ENCODE results near the gene EPHA1.

The EPHA1 gene

GRCh38 chr7:143384661-143385631 lies 23.7 kb downstream of the EPHA1 start:
- H3K27ac ChIP-seq = no peak overlapping the region

GRCh38 chr7:143384148-143384547 lies 24.5 kb downstream of the EPHA1 start:
- H3K27ac ChIP-seq = no peak overlapping the region
- no peak for DNase-seq (ENCODE audit: low read depth, low spot score)
- peaks cover 6% of the 10 kb centered on the region; the same call in 1 of the 2 replicates for H3K36me3 ChIP-seq (ENCODE audit: insufficient read depth, low read length)
- no peaks in the 10 kb centered on the region for H3K9me3 ChIP-seq (ENCODE audit: low read depth, low read length)
- no peak overlapping the region for H3K4me3 ChIP-seq
- H3K9ac ChIP-seq (ENCODE audit: insufficient read length) = no peak overlapping the region
- TF ChIP-seq POLR2AphosphoS5 (IDR thresholded peaks at IDR 0.05; ENCODE audit: borderline replicate concordance, low read depth, low read length) (no peak), FOXP2 (optimal IDR thresholded peaks at IDR 0.05; ENCODE audit: control extremely low read depth, extremely low read length, insufficient read depth) (no peak), EZH2 (IDR thresholded peaks at IDR 0.05) (no peak)

More at GRCh38 chr7:143384661-143385631, 23.7 kb downstream of the EPHA1 start:
- Histone ChIP-seq H3K9ac (ENCODE audit: insufficient read length) (no peak overlapping the region), H3K4me3 (no peak overlapping the region), H3K36me3 (ENCODE audit: insufficient read depth, low read length) (peaks cover 8% of the 10 kb centered on the region; the same call in 1 of the 2 replicates), H3K9me3 (ENCODE audit: low read depth, low read length) (no peaks in the 10 kb centered on the region)
- DNase-seq (ENCODE audit: low read depth, low spot score) = no peak
- TF ChIP-seq FOXP2 (optimal IDR thresholded peaks at IDR 0.05; ENCODE audit: control extremely low read depth, extremely low read length, insufficient read depth) (no peak), POLR2AphosphoS5 (IDR thresholded peaks at IDR 0.05; ENCODE audit: borderline replicate concordance, low read depth, low read length) (no peak), EZH2 (IDR thresholded peaks at IDR 0.05) (no peak)

- Histone ChIP-seq H3K4me3 (no peak overlapping the region), H3K9ac (ENCODE audit: insufficient read length) (no peak overlapping the region), H3K36me3 (ENCODE audit: insufficient read depth, low read length) (peaks cover under 1% of the 10 kb centered on the region; the same call in 1 of the 2 replicates), H3K9me3 (ENCODE audit: low read depth, low read length) (no peaks in the 10 kb centered on the region), H3K27ac (no peak overlapping the region)
- TF ChIP-seq EZH2 (IDR thresholded peaks at IDR 0.05) (no peak), FOXP2 (optimal IDR thresholded peaks at IDR 0.05; ENCODE audit: control extremely low read depth, extremely low read length, insufficient read depth) (no peak), POLR2AphosphoS5 (IDR thresholded peaks at IDR 0.05; ENCODE audit: borderline replicate concordance, low read depth, low read length) (no peak)
- no peak for DNase-seq (ENCODE audit: low read depth, low spot score)
Observed at GRCh38 chr7:143383642-143383957, 25.1 kb downstream of the EPHA1 start.

- Histone ChIP-seq H3K36me3 (ENCODE audit: insufficient read depth, low read length) (no peaks in the 10 kb centered on the region; the same call in 1 of the 2 replicates), H3K27ac (no peak overlapping the region), H3K9ac (ENCODE audit: insufficient read length) (no peak overlapping the region), H3K4me3 (no peak overlapping the region), H3K9me3 (ENCODE audit: low read depth, low read length) (no peaks in the 10 kb centered on the region)
- no peak for TF ChIP-seq POLR2AphosphoS5 (IDR thresholded peaks at IDR 0.05; ENCODE audit: borderline replicate concordance, low read depth, low read length)
- TF ChIP-seq FOXP2 (optimal IDR thresholded peaks at IDR 0.05; ENCODE audit: control extremely low read depth, extremely low read length, insufficient read depth) = no peak
- no peak for TF ChIP-seq EZH2 (IDR thresholded peaks at IDR 0.05)
- DNase-seq (ENCODE audit: low read depth, low spot score) = no peak
Observed at GRCh38 chr7:143382791-143383641, 25.6 kb downstream of the EPHA1 start.

- DNase-seq (ENCODE audit: low read depth, low spot score) = no peak
- no peak for TF ChIP-seq POLR2AphosphoS5 (IDR thresholded peaks at IDR 0.05; ENCODE audit: borderline replicate concordance, low read depth, low read length)
- no peak for TF ChIP-seq EZH2 (IDR thresholded peaks at IDR 0.05)
- no peak for TF ChIP-seq FOXP2 (optimal IDR thresholded peaks at IDR 0.05; ENCODE audit: control extremely low read depth, extremely low read length, insufficient read depth)
- no peaks in the 10 kb centered on the region; the same call in 1 of the 2 replicates for H3K36me3 ChIP-seq (ENCODE audit: insufficient read depth, low read length)
- H3K9ac ChIP-seq (ENCODE audit: insufficient read length) = peak overlapping the region; percentile 92
- H3K9me3 ChIP-seq (ENCODE audit: low read depth, low read length) = no peaks in the 10 kb centered on the region
- no peak overlapping the region for H3K27ac ChIP-seq
- H3K4me3 ChIP-seq = peak overlapping the region; percentile 95
Observed at GRCh38 chr7:143382126-143382790, 26.4 kb downstream of the EPHA1 start.

- Histone ChIP-seq H3K9ac (ENCODE audit: insufficient read length) (peak overlapping the region; percentile 92), H3K4me3 (peak overlapping the region; percentile 95), H3K9me3 (ENCODE audit: low read depth, low read length) (no peaks in the 10 kb centered on the region), H3K27ac (peak overlapping the region; percentile 50; the same call in 1 of the 2 replicates), H3K36me3 (ENCODE audit: insufficient read depth, low read length) (no peaks in the 10 kb centered on the region)
- no peak for DNase-seq (ENCODE audit: low read depth, low spot score)
- TF ChIP-seq FOXP2 (optimal IDR thresholded peaks at IDR 0.05; ENCODE audit: control extremely low read depth, extremely low read length, insufficient read depth) = no peak
- peak; percentile 19 for TF ChIP-seq POLR2AphosphoS5 (IDR thresholded peaks at IDR 0.05; ENCODE audit: borderline replicate concordance, low read depth, low read length)
Observed at GRCh38 chr7:143381427-143382125, 27.1 kb downstream of the EPHA1 start.

GRCh38 chr7:143380646-143381426 lies 27.8 kb downstream of the EPHA1 start, which contains the start of gene ZYX:
TSS of gene ZYX (plus strand) at chr7:143381345. CDS start at chr7:143381572, 227 bp downstream.
- no peak for DNase-seq (ENCODE audit: low read depth, low spot score)
- Histone ChIP-seq H3K4me3 (peak within 1 kb of the TSS; percentile 95), H3K27ac (peak within 1 kb of the TSS; percentile 50), H3K36me3 (ENCODE audit: insufficient read depth, low read length) (no peaks in the 10 kb centered on the region), H3K9me3 (ENCODE audit: low read depth, low read length) (no peaks in the 10 kb centered on the region), H3K9ac (ENCODE audit: insufficient read length) (peak within 1 kb of the TSS; percentile 92)
- TF ChIP-seq EZH2 (IDR thresholded peaks at IDR 0.05) (no peak), POLR2AphosphoS5 (IDR thresholded peaks at IDR 0.05; ENCODE audit: borderline replicate concordance, low read depth, low read length) (no peak; the same call in 1 of the 2 replicates), FOXP2 (optimal IDR thresholded peaks at IDR 0.05; ENCODE audit: control extremely low read depth, extremely low read length, insufficient read depth) (no peak)
